GM23248 (cell line): ENCODE results near the gene SETD7.

Experiments
- EZH2 ChIP-seq: fragments of 200-600 bp; sonication (generic); IDR thresholded peaks from 2 replicates; pipeline ENCODE4 v1.6.1; 2018; ENCODE audit warnings: antibody characterized with exemption, mild to moderate bottlenecking; ENCODE audit not compliant: insufficient read depth, poor library complexity, severe bottlenecking
- EZH2phosphoT487 ChIP-seq: fragments of 200-600 bp; sonication (generic); IDR thresholded peaks from 2 replicates; pipeline ENCODE4 v1.6.1; 2018; ENCODE audit warnings: antibody characterized with exemption, moderate library complexity, mild to moderate bottlenecking, low read depth; ENCODE audit not compliant: insufficient read depth

DNA sequence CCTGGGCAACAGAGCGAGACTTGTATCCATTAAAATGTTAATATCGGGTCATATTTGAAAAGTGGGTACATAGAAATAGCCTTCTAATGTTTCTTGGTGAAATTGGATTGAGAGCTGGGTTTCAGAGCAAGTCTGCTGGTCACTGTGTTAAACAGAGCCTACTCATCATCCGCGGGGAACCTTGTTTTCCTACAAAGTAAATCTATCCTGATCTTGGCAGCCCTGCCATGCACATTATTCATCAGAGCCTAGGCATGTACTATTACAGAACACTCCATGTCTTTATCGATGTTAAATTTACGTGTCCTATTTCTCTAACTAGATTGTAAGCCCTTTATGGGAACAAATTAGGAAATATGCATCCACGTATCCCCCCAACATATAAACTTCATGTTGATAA, 18.7 kb downstream of the SETD7 start:
- TF ChIP-seq EZH2 (no peak), EZH2phosphoT487 (no peak)
